Measurements from ENCODE around the gene DISP2. TPM values are rescaled to one million over a fixed set of nuclear protein-coding genes. Genes with fewer than 3 reads are reported as not detected.

The DISP2 gene
- total and polyA plus RNA-seq, 2 experiments from 2014 or later = 1.3 to 2.2 TPM

- TF ChIP-seq ZNF462 (CRISPR knock-in tag; IDR thresholded peaks at IDR 0.05) = no peak
These were observed 15.0 kb downstream of the DISP2 start (continued) for GRCh38 chr15:40372981-40373380.

- H3K4me3 ChIP-seq = no peak overlapping the region
- H3F3A ChIP-seq (replicated peaks; ENCODE audit: low read depth) = no peaks in the 10 kb centered on the region
- Mint-ChIP-seq H3K4me1 (peaks cover 16% of the 10 kb centered on the region), H3K27ac (no peak overlapping the region), H3K27me3 (ENCODE audit: insufficient read depth, low read depth, poor library complexity) (peaks cover 3% of the 10 kb centered on the region), H3K4me3 (no peak overlapping the region), H3K36me3 (ENCODE audit: low read depth) (no peaks in the 10 kb centered on the region), H3K9me3 (no peaks in the 10 kb centered on the region)
- TF ChIP-seq POLR2AphosphoS5 (IDR thresholded peaks at IDR 0.05; ENCODE audit: low read depth) (no peak), EZH2 (IDR thresholded peaks at IDR 0.05; ENCODE audit: low read depth, unreplicated experiment) (no peak), ZNF114 (CRISPR knock-in tag; IDR thresholded peaks at IDR 0.05) (no peak), NANOG (IDR thresholded peaks at IDR 0.05; ENCODE audit: borderline replicate concordance) (no peak), ZNF331 (CRISPR knock-in tag; IDR thresholded peaks at IDR 0.05; ENCODE audit: low read depth) (no peak), EZH2phosphoT487 (IDR thresholded peaks at IDR 0.05; ENCODE audit: unreplicated experiment) (no peak), ETS1 (IDR thresholded peaks at IDR 0.05) (no peak), ZNF462 (CRISPR knock-in tag; IDR thresholded peaks at IDR 0.05) (no peak)
- no peak overlapping the region for H3K27ac ChIP-seq (ENCODE audit: low read depth)
- DNase-seq (ENCODE audit: low spot score) (no peak), ATAC-seq (no peak)
- H3K9me2 ChIP-seq (ENCODE audit: insufficient read depth) = no peaks in the 10 kb centered on the region
- H3K4me1 ChIP-seq (ENCODE audit: insufficient read depth) = peaks cover 13% of the 10 kb centered on the region
- H2AFZ ChIP-seq = peak overlapping the region; percentile 78; the same call in 1 of the 2 replicates
- H3K79me2 ChIP-seq (replicated peaks; ENCODE audit: insufficient read depth) = no peaks in the 10 kb centered on the region
- no peaks in the 10 kb centered on the region; the same call in 1 of the 2 replicates for H3K36me3 ChIP-seq (ENCODE audit: insufficient read depth)
- no peak overlapping the region for H3K4me2 ChIP-seq
- no peaks in the 10 kb centered on the region for H4K20me1 ChIP-seq (replicated peaks; ENCODE audit: insufficient read depth)
- no peaks in the 10 kb centered on the region for H3K27me3 ChIP-seq (ENCODE audit: insufficient read depth)
These were observed 19.6 kb downstream of the DISP2 start for GRCh38 chr15:40377606-40378005.

All from GM23338 (cell line).